Panc1 (cell line): ENCODE results near the gene ADARB2. TPM values are rescaled to one million over a fixed set of nuclear protein-coding genes. Genes with fewer than 3 reads are reported as not detected.

ENCODE experiments used
- ATAC-seq: fragments of 200-7000 bp; cut with Tn5 transposase; 2 replicates; pipeline ENCODE4 v1.9.1; 2020; ENCODE audit warnings: mild to moderate bottlenecking, moderate library complexity
- BruUV-seq: library from RNA; stranded (reverse); fragments of 400-500 nt; replicated peaks from 2 replicates; lab custom pipeline; 2021; lab: Mats Ljungman, UMichigan
- CTCF ChIA-PET: fragments of 300-600 bp; sonication (Branson Sonifier 250); formaldehyde crosslinking; loops from one replicate; lab custom pipeline; 2022; ENCODE audit warnings: antibody characterized with exemption; lab: Charles Lee
- POLR2A ChIA-PET: fragments of 300-600 bp; sonication (Branson Sonifier 250); formaldehyde crosslinking; loops from one replicate; lab custom pipeline; 2022; ENCODE audit warnings: antibody characterized with exemption; lab: Charles Lee
- DNase-seq: peaks from one replicate; pipeline ENCODE4 v3.0.0-alpha.2; 2010; ENCODE audit warnings: low read depth, low spot score
- H3K27ac ChIP-seq: 2 replicates; pipeline ENCODE4 v1.5.1; 2011; ENCODE audit warnings: mild to moderate bottlenecking, low read length, inconsistent platforms
- H3K27me3 ChIP-seq: fragments of 200-500 bp; sonication (Bioruptor generic); 2 replicates; pipeline ENCODE4 v1.6.0; 2014; ENCODE audit warnings: low read length, inconsistent platforms; ENCODE audit not compliant: control insufficient read depth, insufficient read depth
- H3K36me3 ChIP-seq: fragments of 200-500 bp; sonication (Bioruptor generic); 2 replicates; pipeline ENCODE4 v1.5.1; 2014; ENCODE audit warnings: inconsistent platforms, mild to moderate bottlenecking, low read length, moderate library complexity; ENCODE audit not compliant: control insufficient read depth, insufficient read depth
- H3K4me1 ChIP-seq: 2 replicates; pipeline ENCODE4 v1.5.1; 2011; ENCODE audit warnings: inconsistent platforms, mild to moderate bottlenecking, low read length, moderate library complexity; ENCODE audit not compliant: control insufficient read depth, insufficient read depth
- H3K4me3 ChIP-seq, 2 experiments: 2 replicates each; pipeline ENCODE4 v1.5.1; 2011 to 2012; ENCODE audit warnings: low read depth in 2 of 2, low read length in 2 of 2, mild to moderate bottlenecking in 2 of 2, inconsistent platforms in 1 of 2, moderate library complexity in 1 of 2
- H3K9me3 ChIP-seq: fragments of 200-500 bp; sonication (Bioruptor generic); 2 replicates; pipeline ENCODE4 v1.5.1; 2014; ENCODE audit warnings: low read depth, mild to moderate bottlenecking, inconsistent platforms, low read length, moderate library complexity; ENCODE audit not compliant: control insufficient read depth, insufficient read depth
- POLR2AphosphoS5 ChIP-seq: IDR thresholded peaks from 2 replicates; pipeline ENCODE4 v1.6.1; 2012; ENCODE audit warnings: mild to moderate bottlenecking, low read depth, low read length, moderate library complexity
- SIN3A ChIP-seq: IDR thresholded peaks from 2 replicates; pipeline ENCODE4 v1.6.1; 2012; ENCODE audit warnings: low read depth, mild to moderate bottlenecking, low read length, moderate library complexity, borderline replicate concordance; ENCODE audit not compliant: insufficient read depth
- TCF7L2 ChIP-seq: IDR thresholded peaks from 2 replicates; pipeline ENCODE4 v1.6.1; 2011; ENCODE audit warnings: mild to moderate bottlenecking, low read depth, low read length, inconsistent platforms
- in situ Hi-C: cut with HindIII; loops from 2 replicates; pipeline ENCODE4 v1.10.0; 2016; ENCODE audit warnings: low sequenced_read_pairs, low pct_unique_long_range_greater_than_20kb
- intact Hi-C: fragments of 100-400 bp; cut with micrococcal nuclease; formaldehyde crosslinking; loops from one replicate; pipeline ENCODE4 v1.10.0; 2022; ENCODE audit not compliant: unreplicated experiment
- total RNA-seq: library from RNA; stranded (reverse); gene quantifications from one replicate; pipeline ENCODE4 v1.2.1, GENCODE V29; 2021; ENCODE audit not compliant: unreplicated experiment
- TF ChIP-seq, protein P1 (sequence below), 2 experiments: IDR thresholded peaks; 2 replicates each; pipeline ENCODE4 v1.6.1; 2011 to 2012; ENCODE audit warnings: low read depth in 2 of 2, control low read depth in 1 of 2, low read length in 1 of 2, mild to moderate bottlenecking in 1 of 2, moderate library complexity in 1 of 2; ENCODE audit not compliant: insufficient read depth in 1 of 2
- TF ChIP-seq, protein P2 (sequence below): fragments of 450-650 bp; IDR thresholded peaks from 2 replicates; pipeline ENCODE4 v1.5.1; 2017; ENCODE audit warnings: mild to moderate bottlenecking

ADARB2 gene
- total RNA-seq, 1 experiment from 2014 or later = 0.31 TPM

DNA sequence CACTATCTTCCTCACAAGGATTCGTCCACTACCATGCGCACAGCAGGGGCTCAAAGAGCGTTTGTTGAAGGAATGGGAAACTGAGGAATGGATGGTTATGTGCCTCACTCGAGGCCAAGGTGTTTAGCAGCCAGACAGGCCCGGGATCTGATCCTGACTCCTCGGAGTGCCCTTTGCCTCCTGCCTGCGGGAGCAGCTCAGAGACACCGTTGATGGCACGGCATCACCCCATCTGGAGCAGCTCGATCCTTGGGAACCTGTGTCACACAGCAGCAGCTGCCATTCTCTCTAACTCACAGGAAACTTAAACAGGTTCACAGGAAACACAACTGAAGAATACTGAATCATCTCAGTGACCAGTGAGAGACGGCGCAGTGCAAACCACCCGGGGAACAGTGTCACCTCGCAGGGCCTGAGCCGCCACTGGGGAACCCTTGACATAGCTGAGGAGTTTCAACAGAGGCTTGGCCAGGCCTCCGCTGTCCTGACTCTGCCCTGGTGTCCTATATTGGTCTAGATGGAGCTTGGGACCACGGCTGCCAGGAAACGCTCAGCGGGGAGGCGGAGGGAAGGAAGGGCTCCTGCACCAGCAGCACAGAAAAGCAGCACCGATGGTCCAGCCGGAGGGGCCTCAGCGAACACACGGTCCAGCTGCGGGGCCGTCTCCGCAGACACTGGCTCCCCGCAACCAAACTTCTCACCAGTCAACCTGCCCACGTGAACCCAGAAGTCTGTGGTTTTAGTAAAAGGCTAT, 169.4 kb downstream of the ADARB2 start:
- BruUV-seq = no TSS peak
- POLR2A ChIA-PET = no interaction called here
- Histone ChIP-seq H3K36me3 (no peaks in the 10 kb centered on the region), H3K9me3 (no peaks in the 10 kb centered on the region), H3K4me3 (no peak overlapping the region), H3K27ac (no peak overlapping the region), H3K4me1 (no peaks in the 10 kb centered on the region; the same call in 1 of the 2 replicates), H3K27me3 (no peaks in the 10 kb centered on the region)
- TF ChIP-seq, protein P1, sequence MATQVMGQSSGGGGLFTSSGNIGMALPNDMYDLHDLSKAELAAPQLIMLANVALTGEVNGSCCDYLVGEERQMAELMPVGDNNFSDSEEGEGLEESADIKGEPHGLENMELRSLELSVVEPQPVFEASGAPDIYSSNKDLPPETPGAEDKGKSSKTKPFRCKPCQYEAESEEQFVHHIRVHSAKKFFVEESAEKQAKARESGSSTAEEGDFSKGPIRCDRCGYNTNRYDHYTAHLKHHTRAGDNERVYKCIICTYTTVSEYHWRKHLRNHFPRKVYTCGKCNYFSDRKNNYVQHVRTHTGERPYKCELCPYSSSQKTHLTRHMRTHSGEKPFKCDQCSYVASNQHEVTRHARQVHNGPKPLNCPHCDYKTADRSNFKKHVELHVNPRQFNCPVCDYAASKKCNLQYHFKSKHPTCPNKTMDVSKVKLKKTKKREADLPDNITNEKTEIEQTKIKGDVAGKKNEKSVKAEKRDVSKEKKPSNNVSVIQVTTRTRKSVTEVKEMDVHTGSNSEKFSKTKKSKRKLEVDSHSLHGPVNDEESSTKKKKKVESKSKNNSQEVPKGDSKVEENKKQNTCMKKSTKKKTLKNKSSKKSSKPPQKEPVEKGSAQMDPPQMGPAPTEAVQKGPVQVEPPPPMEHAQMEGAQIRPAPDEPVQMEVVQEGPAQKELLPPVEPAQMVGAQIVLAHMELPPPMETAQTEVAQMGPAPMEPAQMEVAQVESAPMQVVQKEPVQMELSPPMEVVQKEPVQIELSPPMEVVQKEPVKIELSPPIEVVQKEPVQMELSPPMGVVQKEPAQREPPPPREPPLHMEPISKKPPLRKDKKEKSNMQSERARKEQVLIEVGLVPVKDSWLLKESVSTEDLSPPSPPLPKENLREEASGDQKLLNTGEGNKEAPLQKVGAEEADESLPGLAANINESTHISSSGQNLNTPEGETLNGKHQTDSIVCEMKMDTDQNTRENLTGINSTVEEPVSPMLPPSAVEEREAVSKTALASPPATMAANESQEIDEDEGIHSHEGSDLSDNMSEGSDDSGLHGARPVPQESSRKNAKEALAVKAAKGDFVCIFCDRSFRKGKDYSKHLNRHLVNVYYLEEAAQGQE (IDR thresholded peaks at IDR 0.05; ENCODE audit: insufficient read depth in 1 of 2, low read depth in 2 of 2, low read length in 1 of 2) = no peak
- no peak for TF ChIP-seq POLR2AphosphoS5
- TF ChIP-seq, protein P2, sequence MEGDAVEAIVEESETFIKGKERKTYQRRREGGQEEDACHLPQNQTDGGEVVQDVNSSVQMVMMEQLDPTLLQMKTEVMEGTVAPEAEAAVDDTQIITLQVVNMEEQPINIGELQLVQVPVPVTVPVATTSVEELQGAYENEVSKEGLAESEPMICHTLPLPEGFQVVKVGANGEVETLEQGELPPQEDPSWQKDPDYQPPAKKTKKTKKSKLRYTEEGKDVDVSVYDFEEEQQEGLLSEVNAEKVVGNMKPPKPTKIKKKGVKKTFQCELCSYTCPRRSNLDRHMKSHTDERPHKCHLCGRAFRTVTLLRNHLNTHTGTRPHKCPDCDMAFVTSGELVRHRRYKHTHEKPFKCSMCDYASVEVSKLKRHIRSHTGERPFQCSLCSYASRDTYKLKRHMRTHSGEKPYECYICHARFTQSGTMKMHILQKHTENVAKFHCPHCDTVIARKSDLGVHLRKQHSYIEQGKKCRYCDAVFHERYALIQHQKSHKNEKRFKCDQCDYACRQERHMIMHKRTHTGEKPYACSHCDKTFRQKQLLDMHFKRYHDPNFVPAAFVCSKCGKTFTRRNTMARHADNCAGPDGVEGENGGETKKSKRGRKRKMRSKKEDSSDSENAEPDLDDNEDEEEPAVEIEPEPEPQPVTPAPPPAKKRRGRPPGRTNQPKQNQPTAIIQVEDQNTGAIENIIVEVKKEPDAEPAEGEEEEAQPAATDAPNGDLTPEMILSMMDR = no peak
- no peak for TF ChIP-seq TCF7L2
- TF ChIP-seq SIN3A = no peak
- in situ Hi-C loops = no loop called here
- CTCF ChIA-PET = no interaction called here
- intact Hi-C loops = no loop called here
- DNase-seq (no peak), ATAC-seq (no peak)

DNA sequence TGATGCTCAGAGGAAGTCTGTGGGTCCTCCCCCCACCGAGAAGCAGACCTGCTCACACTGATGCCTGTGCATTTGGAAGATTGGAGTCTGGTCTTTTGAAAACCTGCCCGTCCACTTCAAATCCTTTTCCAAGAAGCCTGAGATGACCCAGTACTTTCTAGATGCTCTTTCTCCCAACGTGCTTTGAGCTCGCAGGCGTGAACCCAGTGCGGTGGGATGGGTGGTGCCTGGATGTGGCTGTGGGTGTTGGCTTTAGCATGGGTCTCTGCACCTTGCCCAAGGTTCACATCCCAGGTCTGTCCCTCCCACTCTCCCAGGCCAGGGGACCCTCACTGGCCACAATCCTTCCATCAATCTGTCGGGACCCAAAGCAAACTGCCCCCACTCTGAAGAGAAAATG, 170.2 kb downstream of the ADARB2 start:
- Histone ChIP-seq H3K27ac (no peak overlapping the region), H3K4me1 (no peaks in the 10 kb centered on the region), H3K27me3 (no peaks in the 10 kb centered on the region), H3K4me3 (no peak overlapping the region), H3K9me3 (no peaks in the 10 kb centered on the region), H3K36me3 (no peaks in the 10 kb centered on the region)
- ChIA-PET CTCF (no interaction called here), POLR2A (no interaction called here)
- ATAC-seq = no peak
- intact Hi-C loops (no loop called here), in situ Hi-C loops (no loop called here)
- DNase-seq = no peak
- no TSS peak for BruUV-seq
- no peak for TF ChIP-seq POLR2AphosphoS5
- TF ChIP-seq, protein P1 (IDR thresholded peaks at IDR 0.05; ENCODE audit: insufficient read depth in 1 of 2, low read depth in 2 of 2, low read length in 1 of 2) = no peak
- no peak for TF ChIP-seq SIN3A
- no peak for TF ChIP-seq TCF7L2
- TF ChIP-seq, protein P2 = no peak
